Vagina (tissue), 2 donors: Measurements from ENCODE around the gene TH. TPM values are rescaled to one million over a fixed set of nuclear protein-coding genes. Genes with fewer than 3 reads are reported as not detected.

Experiments
- DNase-seq, 2 donors: peaks; one replicate each; pipeline ENCODE4 v3.0.0-alpha.2; 2017; ENCODE audit errors: extremely low spot score in 2 of 2
- H3K27ac ChIP-seq: fragments of 200-600 bp; sonication (generic); one replicate; pipeline ENCODE4 v1.5.1; 2019
- H3K27me3 ChIP-seq: fragments of 200-600 bp; sonication (generic); one replicate; pipeline ENCODE4 v1.5.1; 2019
- H3K36me3 ChIP-seq, 2 donors: fragments of 200-600 bp; sonication (generic); one replicate each; pipeline ENCODE4 v1.5.1; 2017 to 2019
- H3K4me1 ChIP-seq: fragments of 200-600 bp; sonication (generic); one replicate; pipeline ENCODE4 v1.5.1; 2019
- H3K4me3 ChIP-seq, 2 donors: fragments of 200-600 bp; sonication (generic); 1 replicate in 1 of 2; 2 replicates in 1 of 2; pipeline ENCODE4 v1.5.1; 2016 to 2019
- H3K9me3 ChIP-seq: fragments of 200-600 bp; sonication (generic); one replicate; pipeline ENCODE4 v1.5.1; 2019
- CTCF ChIP-seq, 3 experiments: fragments of 450-650 bp in 2 of 3; fragments of 200-600 bp in 1 of 3; sonication (generic) in 1 of 3; IDR thresholded peaks; one replicate each; pipeline ENCODE4 v1.5.1; 2017 to 2019; ENCODE audit warnings: antibody characterized with exemption in 3 of 3, mild to moderate bottlenecking in 2 of 3, moderate library complexity in 2 of 3
- POLR2A ChIP-seq, 2 donors: fragments of 450-650 bp; IDR thresholded peaks; one replicate each; pipeline ENCODE4 v1.6.1; 2017; ENCODE audit warnings: antibody characterized with exemption in 2 of 2, mild to moderate bottlenecking in 2 of 2, moderate library complexity in 2 of 2
- POLR2AphosphoS5 ChIP-seq, 2 donors: sonication (generic); formaldehyde crosslinking; IDR thresholded peaks; one replicate each; pipeline ENCODE4 v1.9.0; 2017; ENCODE audit warnings: antibody characterized with exemption in 2 of 2, mild to moderate bottlenecking in 2 of 2, low read depth in 1 of 2; ENCODE audit not compliant: insufficient read depth in 1 of 2
- intact Hi-C: fragments of 100-400 bp; cut with DNase I; formaldehyde crosslinking; loops from one replicate; pipeline ENCODE4 v1.15.1; 2023
- total RNA-seq: library from RNA; depleted of rRNA; stranded (reverse); fragments of >200 nt; gene quantifications from one replicate; pipeline ENCODE4 v1.2.3, GENCODE V29; 2016

Gene TH
- total RNA-seq, 1 donor from 2014 or later: 21.9 TPM

DNA sequence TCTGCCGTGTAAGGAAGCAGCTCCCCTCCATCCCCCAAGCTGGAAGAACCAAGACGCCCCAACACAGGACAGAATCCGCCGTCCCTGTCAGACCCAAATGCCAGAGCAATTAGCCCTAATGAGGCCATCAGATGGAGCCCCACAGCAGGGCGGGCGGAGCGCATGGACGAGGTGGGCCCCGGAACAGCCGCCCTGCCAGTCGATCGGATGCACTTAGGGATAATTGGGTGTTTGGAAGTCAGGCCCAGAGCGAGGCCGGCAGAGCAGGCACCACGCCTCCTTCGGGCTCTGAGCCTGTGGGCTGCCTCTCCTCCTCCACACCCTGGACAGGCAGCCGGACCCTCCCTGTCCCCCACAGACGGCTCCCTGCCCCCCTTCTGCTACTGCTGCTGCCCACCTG lies 5.5 kb upstream of the TH start:
- Histone ChIP-seq H3K9me3 (no peaks in the 10 kb centered on the region), H3K27ac (no peak overlapping the region), H3K27me3 (no peaks in the 10 kb centered on the region), H3K4me1 (peaks cover 6% of the 10 kb centered on the region), H3K36me3 (no peaks in the 10 kb centered on the region), H3K4me3 (no peak overlapping the region)
- no peak for DNase-seq
- TF ChIP-seq POLR2A (IDR thresholded peaks at IDR 0.05): no peak
- TF ChIP-seq CTCF (IDR thresholded peaks at IDR 0.05): no peak
- no peak for TF ChIP-seq POLR2AphosphoS5 (IDR thresholded peaks at IDR 0.05; ENCODE audit: insufficient read depth in 1 of 2, low read depth in 1 of 2)
- intact Hi-C loops: no loop called here

GRCh38 chr11:2176389-2176900 lies 4.8 kb upstream of the TH start:
- Histone ChIP-seq H3K36me3 (no peaks in the 10 kb centered on the region), H3K27ac (no peak overlapping the region), H3K4me1 (peaks cover 6% of the 10 kb centered on the region), H3K9me3 (no peaks in the 10 kb centered on the region), H3K27me3 (no peaks in the 10 kb centered on the region), H3K4me3 (no peak overlapping the region)
- no peak for DNase-seq
- no peak for TF ChIP-seq POLR2A (IDR thresholded peaks at IDR 0.05)
- no peak for TF ChIP-seq CTCF (IDR thresholded peaks at IDR 0.05)
- no peak for TF ChIP-seq POLR2AphosphoS5 (IDR thresholded peaks at IDR 0.05; ENCODE audit: insufficient read depth in 1 of 2, low read depth in 1 of 2)
- intact Hi-C loops: no loop called here

GRCh38 chr11:2175659-2176058 lies 4.0 kb upstream of the TH start:
- H3K27ac ChIP-seq: no peak overlapping the region

GRCh38 chr11:2174361-2174760 lies 2.7 kb upstream of the TH start:
- no peak for TF ChIP-seq POLR2AphosphoS5 (IDR thresholded peaks at IDR 0.05; ENCODE audit: insufficient read depth in 1 of 2, low read depth in 1 of 2)
- no peak for TF ChIP-seq CTCF (IDR thresholded peaks at IDR 0.05)
- no peak for TF ChIP-seq POLR2A (IDR thresholded peaks at IDR 0.05)
- no peaks in the 10 kb centered on the region for H3K27me3 ChIP-seq

More at GRCh38 chr11:2175659-2176058, 4.0 kb upstream of the TH start:
- no peaks in the 10 kb centered on the region for H3K36me3 ChIP-seq
- H3K27me3 ChIP-seq: no peaks in the 10 kb centered on the region
- no peak overlapping the region for H3K4me3 ChIP-seq
- intact Hi-C loops: no loop called here
- H3K9me3 ChIP-seq: no peaks in the 10 kb centered on the region
- peaks cover 6% of the 10 kb centered on the region for H3K4me1 ChIP-seq
- no peak for DNase-seq
- TF ChIP-seq POLR2A (IDR thresholded peaks at IDR 0.05): no peak
- TF ChIP-seq CTCF (IDR thresholded peaks at IDR 0.05): no peak
- TF ChIP-seq POLR2AphosphoS5 (IDR thresholded peaks at IDR 0.05; ENCODE audit: insufficient read depth in 1 of 2, low read depth in 1 of 2): no peak

GRCh38 chr11:2173761-2174160 lies 2.1 kb upstream of the TH start:
- Histone ChIP-seq H3K4me1 (peaks cover 6% of the 10 kb centered on the region), H3K4me3 (no peak overlapping the region), H3K9me3 (no peaks in the 10 kb centered on the region), H3K27me3 (no peaks in the 10 kb centered on the region), H3K27ac (no peak overlapping the region), H3K36me3 (no peaks in the 10 kb centered on the region)
- TF ChIP-seq CTCF (IDR thresholded peaks at IDR 0.05) (no peak), POLR2AphosphoS5 (IDR thresholded peaks at IDR 0.05; ENCODE audit: insufficient read depth in 1 of 2, low read depth in 1 of 2) (no peak), POLR2A (IDR thresholded peaks at IDR 0.05) (no peak)
- intact Hi-C loops: no loop called here
- DNase-seq: no peak

More at GRCh38 chr11:2174361-2174760, 2.7 kb upstream of the TH start:
- Histone ChIP-seq H3K4me3 (no peak overlapping the region), H3K27ac (no peak overlapping the region), H3K36me3 (no peaks in the 10 kb centered on the region), H3K9me3 (no peaks in the 10 kb centered on the region), H3K4me1 (peaks cover 6% of the 10 kb centered on the region)
- no peak for DNase-seq
- intact Hi-C loops: no loop called here
